Osteoblast (primary cell): ENCODE measurements around the gene ST6GALNAC2. TPM values are rescaled to one million over a fixed set of nuclear protein-coding genes. Genes with fewer than 3 reads are reported as not detected.
"Not testable (repeated sequence)": the region's sequence is repeated elsewhere in the genome, so short reads cannot be mapped to it uniquely, and the experiment has no call there.

Experiments used
- DNase-seq: peaks from one replicate; pipeline ENCODE4 v3.0.0; 2011; ENCODE audit warnings: low spot score, mixed read lengths; ENCODE audit not compliant: insufficient read length; ENCODE audit errors: missing footprints
- H2AFZ ChIP-seq: 2 replicates; pipeline ENCODE4 v1.6.0; 2011; ENCODE audit warnings: mild to moderate bottlenecking, low read length
- H3K27ac ChIP-seq: 2 replicates; pipeline ENCODE4 v1.5.1; 2011; ENCODE audit warnings: mild to moderate bottlenecking, low read depth, low read length, moderate library complexity
- H3K27me3 ChIP-seq: 2 replicates; pipeline ENCODE4 v1.6.0; 2012; ENCODE audit warnings: mild to moderate bottlenecking, control low read depth, inconsistent platforms, low read length, moderate library complexity; ENCODE audit not compliant: insufficient read depth
- H3K36me3 ChIP-seq: 2 replicates; pipeline ENCODE4 v1.5.1; 2011; ENCODE audit warnings: mild to moderate bottlenecking, low read length, control low read depth, moderate library complexity; ENCODE audit not compliant: insufficient read depth
- H3K4me1 ChIP-seq: 2 replicates; pipeline ENCODE4 v1.5.1; 2011; ENCODE audit warnings: mild to moderate bottlenecking, low read length, control low read depth, moderate library complexity; ENCODE audit not compliant: insufficient read depth
- H3K4me2 ChIP-seq: 2 replicates; pipeline ENCODE4 v1.6.0; 2011; ENCODE audit warnings: mild to moderate bottlenecking, low read length; ENCODE audit not compliant: insufficient read depth
- H3K4me3 ChIP-seq: fragments of 200-600 bp; sonication (generic); 3 replicates; pipeline ENCODE4 v1.5.1; 2012; ENCODE audit warnings: mild to moderate bottlenecking, low read length, inconsistent platforms; ENCODE audit not compliant: insufficient read depth
- H3K79me2 ChIP-seq: 2 replicates; pipeline ENCODE4 v1.6.0; 2012; ENCODE audit warnings: mild to moderate bottlenecking, low read length, control low read depth, inconsistent platforms; ENCODE audit not compliant: insufficient read depth
- H3K9me3 ChIP-seq: 2 replicates; pipeline ENCODE4 v1.5.1; 2011; ENCODE audit warnings: low read depth, low read length, control low read depth
- H4K20me1 ChIP-seq: 2 replicates; pipeline ENCODE4 v1.6.0; 2012; ENCODE audit warnings: mild to moderate bottlenecking, low read length, control low read depth; ENCODE audit not compliant: insufficient read depth
- CTCF ChIP-seq: IDR thresholded peaks from 2 replicates; pipeline ENCODE4 v1.5.1; 2011; ENCODE audit warnings: mild to moderate bottlenecking, low read depth, low read length, moderate library complexity; ENCODE audit errors: extremely low read depth
- total RNA-seq: library from RNA; depleted of rRNA; stranded (reverse); fragments of >200 nt; gene quantifications from 2 replicates; pipeline ENCODE4 v1.2.3, GENCODE V29; 2012

ST6GALNAC2 gene
- total RNA-seq, 1 donor = 0.36 TPM

- peak; percentile 87 for DNase-seq
These were observed 50.6 kb downstream of the ST6GALNAC2 start for GRCh38 chr17:76534831-76535732.

GRCh38 chr17:76533640-76534359 lies 51.9 kb downstream of the ST6GALNAC2 start:
- H2AFZ ChIP-seq, H4K20me1 ChIP-seq, H3K36me3 ChIP-seq, H3K4me3 ChIP-seq, H3K9me3 ChIP-seq, H3K27ac ChIP-seq, H3K79me2 ChIP-seq, H3K4me2 ChIP-seq: not testable (repeated sequence)
- Histone ChIP-seq H3K4me1 (peaks cover 41% of the 10 kb centered on the region), H3K27me3 (peaks cover 18% of the 10 kb centered on the region)
- DNase-seq = peak; percentile 35

More at GRCh38 chr17:76534831-76535732, 50.6 kb downstream of the ST6GALNAC2 start:
- H3K4me3 ChIP-seq = no peak overlapping the region
- H3K4me2 ChIP-seq = peak overlapping the region; percentile 78
- peaks cover 3% of the 10 kb centered on the region for H3K79me2 ChIP-seq
- no peaks in the 10 kb centered on the region for H3K9me3 ChIP-seq
- no peaks in the 10 kb centered on the region for H3K36me3 ChIP-seq
- peaks cover 18% of the 10 kb centered on the region for H3K27me3 ChIP-seq
- no peaks in the 10 kb centered on the region for H4K20me1 ChIP-seq
- H3K4me1 ChIP-seq = peaks cover 28% of the 10 kb centered on the region
- TF ChIP-seq CTCF = no peak
- no peak overlapping the region for H2AFZ ChIP-seq
- no peak overlapping the region for H3K27ac ChIP-seq

GRCh38 chr17:76532072-76532651 lies 53.5 kb downstream of the ST6GALNAC2 start:
- Histone ChIP-seq H2AFZ (no peak overlapping the region), H3K27me3 (peaks cover 8% of the 10 kb centered on the region), H3K4me2 (no peak overlapping the region), H4K20me1 (no peaks in the 10 kb centered on the region), H3K36me3 (no peaks in the 10 kb centered on the region), H3K4me3 (no peak overlapping the region), H3K79me2 (peaks cover 3% of the 10 kb centered on the region), H3K9me3 (no peaks in the 10 kb centered on the region), H3K4me1 (peaks cover 51% of the 10 kb centered on the region), H3K27ac (peak overlapping the region; percentile 98)
- no peak for TF ChIP-seq CTCF
- peak; percentile 48 for DNase-seq

GRCh38 chr17:76531486-76532038 lies 54.1 kb downstream of the ST6GALNAC2 start:
- Histone ChIP-seq H3K79me2 (peaks cover 3% of the 10 kb centered on the region), H4K20me1 (no peaks in the 10 kb centered on the region), H3K4me1 (peaks cover 48% of the 10 kb centered on the region), H3K9me3 (no peaks in the 10 kb centered on the region), H3K27me3 (peaks cover 2% of the 10 kb centered on the region), H3K36me3 (no peaks in the 10 kb centered on the region), H3K27ac (peak overlapping the region; percentile 98), H2AFZ (no peak overlapping the region), H3K4me2 (no peak overlapping the region), H3K4me3 (no peak overlapping the region)
- DNase-seq = peak; percentile 36
- no peak for TF ChIP-seq CTCF
